ENCODE results near the gene FAM9C. TPM values are rescaled to one million over a fixed set of nuclear protein-coding genes. Genes with fewer than 3 reads are reported as not detected.
"Not testable (repeated sequence)": the region's sequence is repeated elsewhere in the genome, so short reads cannot be mapped to it uniquely, and the experiment has no call there.

FAM9C gene
- total and polyA plus RNA-seq, 3 donors from 2014 or later, result 2.8 to 9.5 (median 4.7) TPM

- 60 to 94% methylated on average over 1 to 3 of the region's 3 CpGs for WGBS, 2 donors
- no peaks in the 10 kb centered on the region for H3K4me1 ChIP-seq
- H3K27ac ChIP-seq, result no peak overlapping the region
- H3K36me3 ChIP-seq (ENCODE audit: low read depth, missing control alignments), result no peaks in the 10 kb centered on the region
- no peaks in the 10 kb centered on the region for H3K27me3 ChIP-seq
- H3K9me3 ChIP-seq, result no peaks in the 10 kb centered on the region
- no peak for DNase-seq
- no peak overlapping the region for H3K4me3 ChIP-seq
- intact Hi-C loops (cut with DNase I; ENCODE audit: low total_unique reads), result no loop called here
- TF ChIP-seq POLR2A (IDR thresholded peaks at IDR 0.05) (no peak), CTCF (IDR thresholded peaks at IDR 0.05) (no peak)
Measured at GRCh38 chrX:13023567-13023966, 20.9 kb downstream of the FAM9C start.

DNA sequence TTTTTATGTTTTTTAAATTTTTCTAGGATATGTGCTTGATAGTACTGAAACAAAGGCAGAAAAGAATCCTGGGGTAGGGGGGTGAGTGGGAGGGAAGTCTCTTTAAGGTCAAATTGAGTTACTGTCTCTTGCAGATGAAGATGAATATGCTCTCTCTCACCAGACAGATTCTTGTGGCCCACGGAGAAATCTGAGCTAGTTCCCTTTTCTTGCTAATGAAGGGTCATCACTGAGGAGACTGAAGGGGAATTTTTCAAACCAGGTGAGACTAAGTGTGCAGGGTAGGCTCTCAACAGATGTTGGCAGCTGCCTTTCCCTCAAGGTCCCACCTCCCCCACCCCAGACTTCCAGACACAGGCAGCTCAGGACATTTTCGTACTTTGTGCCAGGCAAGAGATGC, 21.5 kb downstream of the FAM9C start:
- WGBS, 2 donors, result 35 to 45% methylated on average over 2 of the region's 2 CpGs
- Histone ChIP-seq H3K36me3 (ENCODE audit: low read depth, missing control alignments) (no peaks in the 10 kb centered on the region), H3K9me3 (no peaks in the 10 kb centered on the region), H3K4me1 (no peaks in the 10 kb centered on the region), H3K4me3 (no peak overlapping the region), H3K27ac (no peak overlapping the region), H3K27me3 (no peaks in the 10 kb centered on the region)
- DNase-seq, result no peak
- intact Hi-C loops (cut with DNase I; ENCODE audit: low total_unique reads), result no loop called here
- no peak for TF ChIP-seq POLR2A (IDR thresholded peaks at IDR 0.05)
- TF ChIP-seq CTCF (IDR thresholded peaks at IDR 0.05), result no peak

- DNase-seq; H3K27ac ChIP-seq; H3K27me3 ChIP-seq; intact Hi-C loops (cut with DNase I; ENCODE audit: low total_unique reads); H3K4me1 ChIP-seq; H3K9me3 ChIP-seq; H3K4me3 ChIP-seq; H3K36me3 ChIP-seq (ENCODE audit: low read depth, missing control alignments): not testable (repeated sequence)
- WGBS, 2 donors, result 87 to 88% methylated on average over 6 of the region's 6 CpGs
Measured at GRCh38 chrX:13016731-13017130, 27.7 kb downstream of the FAM9C start.

GRCh38 chrX:13015536-13016236, 28.7 kb downstream of the FAM9C start:
- no peak overlapping the region for H3K27ac ChIP-seq
- no peaks in the 10 kb centered on the region for H3K27me3 ChIP-seq
- 68 to 71% methylated on average over 3 of the region's 3 CpGs for WGBS, 2 donors
- no peak for TF ChIP-seq POLR2A (IDR thresholded peaks at IDR 0.05)
- TF ChIP-seq CTCF (IDR thresholded peaks at IDR 0.05), result no peak
- H3K9me3 ChIP-seq, result no peaks in the 10 kb centered on the region
- intact Hi-C loops (cut with DNase I; ENCODE audit: low total_unique reads), result no loop called here
- no peak overlapping the region for H3K4me3 ChIP-seq
- H3K4me1 ChIP-seq, result no peaks in the 10 kb centered on the region
- H3K36me3 ChIP-seq (ENCODE audit: low read depth, missing control alignments), result no peaks in the 10 kb centered on the region
- no peak for DNase-seq

- no peaks in the 10 kb centered on the region for H3K9me3 ChIP-seq
- TF ChIP-seq CTCF (IDR thresholded peaks at IDR 0.05) (no peak), POLR2A (IDR thresholded peaks at IDR 0.05) (no peak)
- no peak overlapping the region for H3K4me3 ChIP-seq
- 48 to 63% methylated on average over 6 to 7 of the region's 7 CpGs for WGBS, 2 donors
- intact Hi-C loops (cut with DNase I; ENCODE audit: low total_unique reads), result no loop called here
- no peaks in the 10 kb centered on the region for H3K4me1 ChIP-seq
- H3K27me3 ChIP-seq, result no peaks in the 10 kb centered on the region
- DNase-seq, result no peak
- no peak overlapping the region for H3K27ac ChIP-seq
- no peaks in the 10 kb centered on the region for H3K36me3 ChIP-seq (ENCODE audit: low read depth, missing control alignments)
Measured at GRCh38 chrX:13014111-13015096, 30.0 kb downstream of the FAM9C start.

Data from testis (tissue), 3 donors.